ENCODE data around the gene MIEF1.
A peak's percentile ranks its signal among the peaks of the same experiment; 100 is the strongest.
"Not testable (repeated sequence)": the region's sequence is repeated elsewhere in the genome, so short reads cannot be mapped to it uniquely, and the experiment has no call there.

Gene MIEF1

DNA sequence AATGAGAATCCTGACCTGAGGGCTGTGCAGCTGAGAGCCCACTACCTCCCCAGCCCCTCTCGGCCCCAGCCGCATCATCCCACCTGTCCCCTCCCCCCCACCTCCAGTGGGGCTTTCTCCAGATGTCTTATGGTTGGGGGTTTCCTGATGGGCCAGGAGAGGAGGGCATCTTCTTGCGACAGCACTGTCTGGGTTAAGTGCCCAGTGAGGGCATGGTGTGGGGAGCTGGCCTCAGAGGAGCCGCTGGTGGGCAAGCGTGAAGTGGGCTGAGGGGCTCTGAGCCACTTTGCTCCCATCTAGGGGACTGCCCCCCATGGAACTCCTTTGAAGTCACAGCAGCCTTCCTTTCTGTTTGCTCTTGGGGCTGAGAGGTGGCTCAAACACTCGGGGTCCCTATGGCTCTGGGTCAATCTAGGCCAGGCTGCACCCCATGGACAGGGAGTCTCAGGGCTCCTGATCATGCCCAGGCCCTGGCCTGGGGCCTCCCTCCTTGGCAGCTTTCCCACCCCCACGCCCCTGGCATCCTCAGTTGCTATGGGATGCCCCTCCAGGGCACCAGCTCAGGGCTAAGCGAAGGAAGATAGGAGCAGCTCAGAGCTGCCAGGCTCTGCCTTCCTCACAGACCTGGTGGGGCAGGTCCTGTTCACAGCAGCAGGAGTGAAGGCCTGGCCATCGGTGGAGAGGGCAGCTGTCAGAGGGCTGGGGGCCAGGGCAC, 11.0 kb upstream of the MIEF1 start:
- no peak for DNase-seq

DNA sequence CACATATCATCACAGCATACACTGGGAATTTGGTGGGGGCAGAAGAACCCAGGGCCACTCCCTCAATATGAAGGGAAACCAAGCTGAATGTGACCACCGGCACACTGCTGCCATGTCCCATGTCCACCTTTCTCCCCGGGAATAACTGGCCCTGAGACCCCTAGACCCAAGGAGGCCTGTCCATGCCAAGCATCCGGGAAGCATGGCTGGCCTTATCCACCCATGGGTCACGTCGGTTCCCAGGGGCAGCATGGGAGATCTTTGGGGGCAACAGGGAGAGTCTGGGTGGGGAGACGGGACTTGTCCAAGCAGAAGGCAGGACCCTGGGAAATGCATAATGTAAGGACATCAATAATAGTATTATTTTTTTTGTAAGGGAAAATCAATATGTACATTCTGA, 10.4 kb upstream of the MIEF1 start:
- DNase-seq: no peak

DNA sequence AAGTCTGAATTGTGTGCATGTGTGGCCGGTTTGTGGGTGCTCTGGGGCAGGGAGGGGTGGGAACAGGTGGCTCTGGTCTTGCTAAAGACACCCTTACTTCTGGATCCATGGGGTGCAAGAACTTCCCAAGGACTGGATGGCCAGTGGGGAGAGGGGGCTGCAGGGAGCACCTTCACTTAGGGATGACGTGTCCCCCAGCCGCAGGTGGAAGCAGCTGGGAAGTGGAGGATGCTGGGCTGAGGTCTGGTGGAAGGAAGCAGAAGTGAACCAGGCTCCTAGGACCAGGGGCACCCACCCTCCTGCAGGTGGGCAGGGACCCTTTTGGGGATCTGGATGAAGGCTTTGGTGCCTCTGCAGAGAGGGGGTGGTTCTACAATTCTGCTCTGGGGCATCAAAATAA, 9.9 kb upstream of the MIEF1 start:
- DNase-seq: no peak

DNA sequence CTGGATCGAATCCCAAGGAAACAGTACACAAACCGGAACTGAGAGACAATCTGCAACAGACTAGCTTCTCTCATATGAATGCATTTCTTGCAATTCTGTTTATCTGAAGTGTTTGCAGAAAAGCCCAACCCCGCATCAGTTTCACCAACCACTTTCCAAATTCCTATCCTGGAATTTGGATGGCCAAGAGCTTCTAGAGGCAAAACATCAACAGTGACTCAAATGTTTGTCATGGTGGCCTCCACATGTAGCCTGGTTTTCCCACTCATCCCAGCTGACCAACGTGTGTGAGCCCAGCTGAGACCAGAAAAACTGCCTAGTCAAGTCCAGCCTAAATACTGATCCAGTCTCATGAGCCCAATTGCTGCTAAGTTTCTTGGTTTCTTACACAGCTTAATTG, 8.3 kb upstream of the MIEF1 start:
- DNase-seq: no peak

DNA sequence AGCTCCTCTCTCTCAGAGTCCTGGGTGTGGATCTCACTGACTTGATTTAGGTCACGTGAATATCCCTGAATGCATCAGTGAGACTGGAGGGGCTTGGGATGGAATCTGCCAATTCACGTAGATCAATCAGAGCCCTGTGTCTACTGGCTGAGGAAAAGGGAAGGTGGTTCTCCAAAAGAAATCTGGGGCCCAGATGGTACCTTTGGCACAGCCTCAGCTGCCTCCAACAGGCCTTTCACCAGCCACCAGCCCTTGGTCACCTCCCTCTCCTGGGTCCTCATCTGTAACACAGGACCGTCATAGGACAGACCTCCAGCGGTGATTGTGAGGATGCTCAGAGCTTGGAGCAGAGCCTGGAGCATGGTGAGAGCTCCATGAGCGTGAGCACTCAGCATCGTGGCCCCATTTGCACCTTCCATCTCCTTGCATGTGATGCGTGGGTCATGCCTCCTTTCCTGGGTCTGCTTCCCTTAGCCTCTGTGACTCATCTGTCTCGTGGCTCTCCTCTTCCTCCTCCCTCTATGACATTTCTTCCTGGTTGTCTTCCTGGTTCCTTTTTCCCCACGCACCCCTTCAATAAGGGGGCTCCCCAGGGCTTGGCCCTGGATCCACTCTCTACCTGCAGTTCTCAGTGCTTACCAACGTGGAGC, 7.5 kb upstream of the MIEF1 start:
- no peak for DNase-seq

DNA sequence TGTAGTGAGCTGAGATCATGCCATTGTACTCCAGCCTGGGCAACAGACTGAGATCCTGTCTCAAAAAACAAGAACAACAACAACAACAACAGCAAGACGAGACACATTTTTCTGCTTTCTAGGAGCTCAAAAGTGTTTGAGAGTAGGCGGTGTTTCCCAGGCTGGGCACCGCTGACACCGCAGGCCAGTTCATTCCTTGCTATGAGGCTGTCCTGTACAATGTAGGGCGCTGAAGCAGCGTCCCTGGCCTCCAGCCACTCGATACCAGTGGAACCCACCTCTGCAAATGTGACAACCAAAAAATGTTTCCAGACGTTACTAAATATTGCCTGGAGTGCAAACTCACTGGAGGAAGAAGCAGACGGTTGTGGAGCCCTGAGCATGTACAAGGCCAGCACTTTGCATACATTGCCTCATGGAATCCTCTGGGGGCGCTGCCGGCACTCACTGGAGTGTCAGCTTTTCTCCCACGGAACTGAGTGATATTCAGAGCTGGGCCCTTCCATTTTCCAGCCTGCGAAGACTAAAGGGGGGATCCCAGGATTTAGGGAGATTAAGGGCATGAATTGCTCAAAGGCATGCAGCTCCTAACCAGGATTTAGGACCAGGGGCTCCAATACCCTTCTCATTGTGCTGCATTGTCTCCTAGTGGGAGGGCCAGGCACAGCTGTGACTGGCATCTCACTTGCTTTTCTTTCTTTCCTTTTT, 5.8 kb upstream of the MIEF1 start:
- DNase-seq: peak in 3 of 5 donors; percentile 33 to 47 (median 34)

DNA sequence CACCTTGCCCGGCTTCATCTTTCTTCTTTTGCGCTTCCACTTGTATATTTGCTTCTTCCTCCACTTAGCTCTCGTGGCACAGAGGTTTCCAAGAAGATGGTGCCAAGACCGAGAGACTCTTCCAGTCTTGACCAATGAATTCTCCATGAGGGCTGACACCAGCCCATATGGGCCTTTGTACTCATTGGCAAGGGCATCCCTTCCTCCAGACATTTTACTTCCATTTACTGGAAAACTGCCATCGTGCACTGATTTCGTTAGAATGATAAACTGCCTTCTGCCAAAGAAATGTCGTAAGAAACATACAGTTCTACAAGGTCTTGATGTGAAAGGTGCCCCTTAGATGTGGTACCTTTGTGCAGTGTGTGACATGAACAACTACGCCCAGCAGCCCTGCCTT, 4.7 kb upstream of the MIEF1 start:
- DNase-seq: no peak

DNA sequence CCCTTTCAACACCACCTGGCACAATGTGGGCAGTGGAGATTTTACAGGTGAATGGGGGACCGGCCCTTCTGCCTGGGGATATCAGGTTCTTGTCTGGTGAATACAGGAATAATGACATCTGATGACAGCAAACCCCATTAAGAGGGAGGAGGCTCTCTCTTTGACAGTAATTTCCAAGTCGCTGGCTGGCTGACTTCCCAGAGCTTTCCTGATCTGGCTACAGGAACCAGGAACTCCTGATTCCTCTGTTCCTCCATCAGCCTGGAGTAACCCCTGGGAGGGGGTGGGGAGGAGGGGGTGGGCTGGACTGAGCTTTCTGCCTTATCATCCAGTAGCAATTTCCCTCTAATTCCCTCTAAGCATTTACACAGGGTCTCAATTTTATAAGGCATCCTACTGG, 3.7 kb upstream of the MIEF1 start:
- DNase-seq: no peak

DNA sequence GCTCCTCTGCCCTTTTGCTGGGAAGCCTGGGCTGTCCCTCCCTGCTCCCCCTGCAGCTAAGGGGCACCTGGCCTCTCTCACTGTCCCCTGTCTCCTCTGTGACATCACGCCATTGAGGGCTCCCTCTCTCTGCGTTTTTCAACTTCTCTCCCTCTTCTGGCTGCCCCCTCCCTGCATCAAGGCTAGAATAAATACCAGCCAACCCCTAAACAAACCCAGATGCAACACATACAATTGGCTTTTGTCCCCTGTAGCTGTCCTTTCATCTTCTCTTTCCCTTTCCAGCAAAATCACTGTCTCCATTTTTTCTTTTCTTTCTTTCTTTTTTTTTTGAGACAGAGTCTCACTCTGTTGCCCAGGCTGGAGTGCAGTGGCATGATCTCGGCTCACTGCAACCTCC, 3.3 kb upstream of the MIEF1 start:
- no peak for DNase-seq

DNA sequence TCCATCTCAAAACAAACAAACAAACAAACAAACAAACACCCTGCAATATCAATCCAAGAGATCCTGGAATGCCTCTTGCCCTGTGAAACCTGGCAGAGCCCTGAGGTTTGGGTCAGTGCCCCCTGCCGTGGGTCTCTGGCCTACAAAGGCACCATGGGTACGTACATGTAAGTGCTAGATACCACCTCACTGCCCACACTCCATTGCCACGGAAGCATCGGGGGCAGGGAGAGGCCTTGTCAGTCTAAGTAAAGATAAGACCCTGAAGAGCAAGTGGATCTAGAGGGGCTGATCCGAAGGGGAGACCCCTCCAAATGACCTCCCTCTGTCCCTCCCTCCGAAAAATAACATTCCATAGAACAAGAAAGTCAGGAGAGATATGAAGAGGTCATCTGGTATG, 2.0 kb upstream of the MIEF1 start:
- DNase-seq: no peak

DNA sequence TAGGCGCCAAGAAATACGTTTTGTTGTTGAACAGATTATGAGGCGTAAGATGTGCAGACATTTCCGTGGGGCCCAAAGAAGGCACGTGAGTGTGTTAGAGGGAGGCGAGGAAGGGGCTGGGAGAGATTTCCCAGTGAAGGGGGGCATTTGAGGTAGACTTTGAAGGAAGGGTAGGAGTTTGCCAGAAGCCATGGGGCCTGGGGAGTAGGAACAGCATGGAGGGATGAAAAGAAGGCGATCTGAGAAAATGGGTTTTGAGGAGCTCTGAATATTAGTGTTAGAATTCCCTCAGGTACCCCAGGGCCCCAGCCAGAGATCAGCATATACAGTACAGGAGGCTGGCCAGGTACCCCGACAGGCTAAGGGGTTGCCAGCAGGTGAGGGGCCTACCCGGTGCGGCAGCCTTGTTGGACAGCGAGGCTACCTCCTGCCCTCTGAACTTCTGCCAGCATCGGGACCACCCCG, 414 bp upstream of the MIEF1 start:
- no peak for DNase-seq

DNA sequence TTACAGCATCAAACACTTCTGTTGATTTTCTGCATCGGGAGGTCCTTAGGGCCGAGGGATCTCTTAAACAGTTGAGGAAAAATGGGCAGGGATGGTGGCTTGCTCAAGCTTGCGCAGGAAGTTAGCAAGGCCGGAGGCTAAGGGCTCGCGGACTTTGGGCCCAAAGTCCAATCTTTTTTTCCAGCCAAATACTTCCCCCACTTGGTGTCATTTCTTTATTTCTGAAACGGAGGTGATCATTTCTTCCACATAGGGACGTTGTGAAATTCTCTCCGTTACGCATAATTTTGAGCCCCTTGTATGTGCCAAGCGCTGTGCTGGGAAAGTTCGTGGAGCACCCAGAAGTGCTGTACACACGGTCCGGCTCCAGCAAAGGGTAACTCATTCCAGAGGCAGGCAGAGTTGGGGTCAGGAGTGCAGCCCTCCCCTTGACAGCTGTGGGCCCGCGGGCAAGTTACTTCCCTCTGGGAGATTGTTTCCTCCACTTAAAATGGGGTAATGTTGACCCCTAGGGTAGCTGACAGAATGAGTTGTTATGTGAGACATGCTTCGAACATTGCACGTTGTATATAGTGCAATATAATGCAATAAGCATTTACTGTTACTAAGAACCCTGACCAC, 809 bp downstream of the MIEF1 start:
- DNase-seq: no peak

DNA sequence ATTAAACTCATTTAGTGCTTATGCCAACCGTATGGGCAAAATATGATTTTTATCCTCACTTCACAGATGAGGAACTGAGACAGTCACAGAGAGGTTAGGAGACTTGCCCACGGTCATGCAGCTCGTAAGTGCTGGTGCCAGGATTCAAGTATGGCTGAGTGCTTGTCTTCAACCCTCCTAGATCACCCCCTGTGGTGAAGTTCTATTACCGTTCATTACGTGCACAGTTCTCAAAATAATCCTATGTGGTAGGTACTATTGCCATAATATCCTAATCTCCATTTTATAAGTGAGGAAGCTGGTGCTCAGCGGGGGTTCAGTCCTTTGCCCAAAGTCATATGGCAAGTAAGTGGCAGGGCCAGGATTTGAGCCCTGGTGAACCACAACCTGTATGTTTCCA, 1.5 kb downstream of the MIEF1 start:
- DNase-seq: no peak

DNA sequence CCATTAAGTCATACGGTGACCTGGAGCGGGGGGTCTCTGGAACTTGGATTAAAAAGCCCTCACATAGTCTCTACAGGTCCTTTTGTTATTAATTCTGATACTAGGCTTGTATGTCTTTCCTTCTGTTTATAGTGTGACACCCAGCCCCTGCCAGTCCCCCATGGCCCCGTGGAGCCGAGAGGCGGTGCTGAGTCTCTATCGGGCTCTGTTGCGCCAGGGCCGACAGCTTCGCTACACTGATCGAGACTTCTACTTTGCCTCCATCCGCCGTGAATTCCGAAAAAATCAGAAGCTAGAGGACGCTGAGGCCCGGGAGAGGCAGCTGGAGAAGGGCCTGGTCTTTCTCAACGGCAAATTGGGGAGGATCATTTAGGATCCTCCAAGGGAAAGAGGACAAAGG, 2.0 kb downstream of the MIEF1 start:
- no peak for DNase-seq

DNA sequence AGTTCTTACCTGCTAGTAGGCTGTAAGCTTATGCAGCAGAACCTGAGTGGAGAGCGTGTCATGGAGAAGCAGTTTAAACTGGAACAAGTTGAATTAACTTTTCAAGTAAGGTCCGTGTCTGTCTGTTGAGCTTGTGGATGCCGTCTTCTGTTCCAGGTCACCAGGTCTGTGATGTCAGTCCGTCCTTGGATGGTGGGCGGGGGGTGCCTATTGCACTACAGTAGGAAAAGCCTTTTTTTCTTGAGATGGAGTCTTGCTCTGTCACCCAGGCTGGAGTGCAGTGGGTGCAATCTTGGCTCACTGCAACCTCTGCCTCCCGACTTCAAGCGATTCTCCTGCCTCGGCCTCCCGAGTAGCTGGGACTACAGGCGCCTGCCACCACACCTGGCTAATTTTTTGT, 4.9 kb downstream of the MIEF1 start:
- not testable (repeated sequence) for DNase-seq

DNA sequence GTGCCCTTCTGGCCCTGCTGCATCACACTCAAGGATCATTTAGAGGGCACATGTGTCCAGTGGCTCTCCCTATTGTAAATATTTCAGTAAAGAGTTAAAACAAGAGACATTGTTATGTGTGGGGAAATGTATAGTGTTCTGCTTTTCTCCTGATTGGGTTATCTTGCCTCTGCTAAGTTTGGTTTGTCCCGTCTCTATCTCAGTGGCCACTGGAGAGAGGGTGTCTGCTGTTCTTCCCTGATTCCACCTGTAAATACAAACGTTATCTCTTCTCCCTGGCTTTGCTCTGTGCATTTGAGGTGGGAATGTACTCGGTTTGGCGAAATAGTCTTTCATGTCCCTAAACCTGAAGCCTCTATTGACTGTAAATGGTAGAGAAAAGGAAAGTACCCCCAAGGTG, 6.3 kb downstream of the MIEF1 start:
- no peak for DNase-seq

DNA sequence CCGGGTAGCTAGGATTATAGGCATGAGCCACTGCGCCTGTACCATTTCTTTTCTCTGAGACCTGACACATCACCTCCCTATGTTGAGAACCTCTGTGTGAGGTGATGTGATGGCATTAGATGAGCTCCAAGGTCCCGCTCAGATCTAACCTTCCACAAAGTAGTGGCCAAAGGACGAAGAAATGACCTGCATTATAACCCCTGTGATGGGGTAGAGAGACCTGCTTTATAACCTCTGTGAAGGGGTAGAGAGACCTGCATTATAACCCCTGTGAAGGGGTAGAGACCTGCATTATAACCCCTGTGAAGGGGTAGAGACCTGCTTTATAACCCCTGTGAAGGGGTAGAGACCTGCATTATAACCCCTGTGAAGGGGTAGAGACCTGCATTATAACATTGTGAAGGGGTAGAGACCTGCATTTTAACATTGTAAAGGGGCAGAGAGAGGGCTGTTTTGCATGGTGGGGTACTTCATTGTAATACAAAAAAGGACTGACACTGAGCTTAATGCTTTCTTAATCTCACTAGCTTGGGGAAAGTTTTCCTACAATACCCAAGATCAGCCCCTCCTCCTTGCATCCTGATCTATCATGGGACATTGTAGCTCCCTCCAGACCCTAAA, 8.5 kb downstream of the MIEF1 start:
- no peak for DNase-seq

DNA sequence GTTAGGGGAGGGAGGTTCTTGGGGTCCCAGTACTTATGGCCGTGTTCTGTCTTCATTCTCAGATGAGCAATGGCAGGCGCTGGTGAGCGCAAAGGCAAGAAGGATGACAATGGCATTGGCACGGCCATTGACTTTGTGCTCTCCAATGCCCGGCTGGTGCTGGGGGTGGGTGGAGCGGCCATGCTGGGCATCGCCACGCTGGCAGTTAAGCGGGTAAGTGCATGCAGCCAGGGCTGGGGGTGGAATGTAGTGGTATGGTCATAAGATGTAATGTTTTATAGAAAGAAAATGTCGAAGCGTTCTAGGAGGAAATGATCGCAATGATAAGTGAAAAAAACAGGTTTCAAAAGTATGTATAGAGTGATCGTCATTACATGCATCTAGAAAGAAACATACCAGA, 9.1 kb downstream of the MIEF1 start:
- no peak for DNase-seq

DNA sequence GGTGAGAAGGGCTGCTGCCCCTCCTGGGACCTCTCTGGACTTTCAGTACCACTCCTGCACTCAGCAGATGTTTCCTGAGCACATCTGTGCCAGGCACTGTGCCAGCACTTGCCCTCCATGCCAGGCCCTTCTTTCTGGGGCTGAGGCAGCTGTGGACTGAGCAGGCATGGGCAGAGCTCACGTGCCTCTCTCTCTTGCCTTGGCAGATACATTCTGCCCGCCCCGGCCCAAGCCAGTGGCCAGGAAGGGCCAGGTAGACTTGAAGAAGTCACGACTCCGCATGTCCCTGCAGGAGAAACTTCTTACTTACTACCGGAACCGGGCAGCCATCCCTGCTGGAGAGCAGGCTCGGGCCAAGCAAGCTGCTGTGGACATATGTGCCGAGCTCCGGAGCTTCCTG, 9.9 kb downstream of the MIEF1 start:
- no peak for DNase-seq

DNA sequence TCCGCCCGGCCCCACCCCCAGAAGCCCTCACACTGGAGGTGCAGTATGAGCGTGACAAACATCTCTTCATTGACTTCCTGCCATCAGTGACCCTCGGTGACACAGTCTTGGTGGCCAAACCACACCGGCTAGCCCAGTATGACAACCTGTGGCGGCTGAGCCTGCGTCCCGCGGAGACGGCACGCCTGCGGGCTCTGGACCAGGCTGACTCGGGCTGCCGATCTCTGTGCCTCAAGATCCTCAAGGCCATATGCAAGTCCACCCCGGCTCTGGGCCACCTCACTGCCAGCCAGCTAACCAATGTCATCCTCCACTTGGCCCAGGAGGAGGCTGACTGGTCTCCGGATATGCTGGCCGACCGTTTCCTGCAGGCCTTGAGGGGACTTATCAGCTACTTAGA, 11.7 kb downstream of the MIEF1 start:
- DNase-seq: no peak

DNA sequence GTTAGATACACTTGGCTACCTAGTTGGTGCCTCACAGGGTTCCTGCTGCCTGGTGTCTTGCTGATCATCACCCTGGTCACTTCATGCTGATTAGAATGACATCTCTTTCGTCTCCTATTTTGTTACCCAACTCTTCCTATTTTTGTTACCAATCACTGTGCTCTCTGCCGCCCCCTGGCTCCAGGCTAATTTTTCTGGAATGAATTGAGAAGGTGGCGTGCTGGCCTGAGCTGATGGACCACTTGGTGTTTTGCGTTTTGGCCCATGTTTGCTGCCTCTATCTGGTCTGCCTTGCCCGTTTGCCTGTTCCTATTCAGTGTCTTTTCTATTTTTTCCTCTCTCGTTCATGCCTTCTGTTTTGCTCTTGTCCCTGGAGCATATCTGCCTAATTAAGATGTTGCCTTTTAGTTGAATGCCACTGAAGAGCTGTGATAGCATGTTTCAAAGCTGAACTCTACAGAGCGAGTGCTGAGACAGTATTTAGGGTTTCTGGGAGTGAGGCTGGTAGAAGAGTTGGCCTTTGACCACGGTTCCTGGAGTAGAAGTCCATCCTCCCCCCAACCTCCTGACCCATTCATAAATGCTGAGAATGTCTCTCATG, 12.4 kb downstream of the MIEF1 start:
- peak in 1 of 5 donors; percentile 51 for DNase-seq

DNA sequence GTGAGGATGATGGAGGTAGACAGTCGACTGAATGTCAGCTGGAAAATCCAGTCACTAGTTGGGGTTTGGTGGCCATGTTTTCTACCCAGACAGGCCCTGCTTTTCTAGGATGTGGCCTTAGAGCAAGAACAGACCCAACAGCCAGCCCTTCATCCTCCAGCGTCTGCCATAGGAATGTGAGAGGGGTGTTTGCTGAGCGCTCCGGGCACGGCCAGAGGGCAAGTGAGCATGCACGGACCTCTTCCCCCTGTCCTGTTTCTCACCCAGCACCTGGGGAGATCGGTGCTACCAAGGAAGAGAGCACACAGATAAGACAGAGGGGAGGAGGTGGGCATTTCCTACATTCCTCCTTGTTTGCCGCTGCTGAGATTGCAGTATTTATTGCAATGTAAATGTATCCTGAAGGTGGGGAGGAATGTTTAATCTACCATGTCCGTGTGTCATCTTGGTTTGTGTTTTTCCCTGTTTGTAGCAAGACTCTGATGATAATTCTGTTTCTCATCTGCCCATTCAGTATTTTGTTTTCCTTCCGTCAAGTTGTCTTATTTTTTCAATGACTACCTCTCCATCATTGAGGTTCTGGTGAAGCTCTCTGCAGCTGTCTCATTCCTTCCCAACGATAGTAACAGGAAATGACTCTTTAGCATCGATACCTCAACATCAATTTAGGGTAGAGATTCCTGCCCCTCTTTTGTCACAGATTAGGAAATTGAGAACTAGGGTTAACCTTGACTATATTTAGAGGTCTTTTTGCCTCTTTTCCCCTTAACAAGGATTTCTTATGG, 13.4 kb downstream of the MIEF1 start:
- DNase-seq: no peak
